ENCODE results near the gene GDE1.
A peak's percentile ranks its signal among the peaks of the same experiment; 100 is the strongest.
"Not testable (repeated sequence)": the region's sequence is repeated elsewhere in the genome, so short reads cannot be mapped to it uniquely, and the experiment has no call there.

GDE1 gene, protein sequence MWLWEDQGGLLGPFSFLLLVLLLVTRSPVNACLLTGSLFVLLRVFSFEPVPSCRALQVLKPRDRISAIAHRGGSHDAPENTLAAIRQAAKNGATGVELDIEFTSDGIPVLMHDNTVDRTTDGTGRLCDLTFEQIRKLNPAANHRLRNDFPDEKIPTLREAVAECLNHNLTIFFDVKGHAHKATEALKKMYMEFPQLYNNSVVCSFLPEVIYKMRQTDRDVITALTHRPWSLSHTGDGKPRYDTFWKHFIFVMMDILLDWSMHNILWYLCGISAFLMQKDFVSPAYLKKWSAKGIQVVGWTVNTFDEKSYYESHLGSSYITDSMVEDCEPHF

GRCh38 chr16:19521471-19522396, at the start of gene GDE1:
Gene GDE1, minus strand, starts transcription at chr16:19522098. Its CDS starts 134 bp downstream, at chr16:19521964.
- DNase-seq (ENCODE audit: low read depth in 3 of 3) = peak; percentile 90 to 91 (median 91)

GRCh38 chr16:19567560-19567959, 45.7 kb upstream of the GDE1 start:
- no peak for DNase-seq (ENCODE audit: low read depth in 3 of 3)

DNA sequence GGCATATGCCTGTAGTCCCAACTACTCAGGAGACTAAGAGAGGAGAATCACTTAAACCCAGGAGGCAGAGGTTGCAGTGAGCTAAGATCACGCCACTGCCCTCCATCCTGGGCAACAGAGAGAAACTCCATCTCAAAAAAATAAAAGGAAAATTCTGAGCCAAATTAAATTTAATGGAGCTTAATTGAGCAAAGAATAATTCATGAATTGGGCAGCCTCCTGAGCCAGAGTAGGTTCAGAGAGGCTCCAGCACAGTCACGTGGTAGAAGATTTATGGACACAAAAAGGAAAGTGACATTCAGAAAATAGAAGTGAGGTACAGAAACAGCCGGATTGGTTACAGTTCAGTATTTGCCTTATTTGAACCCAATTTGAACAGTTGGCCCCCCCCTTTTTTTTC, 44.5 kb upstream of the GDE1 start:
- no peak for DNase-seq (ENCODE audit: low read depth in 3 of 3)

- no peak for DNase-seq (ENCODE audit: low read depth in 3 of 3)
Measured at GRCh38 chr16:19563377-19563776, 41.5 kb upstream of the GDE1 start.

- no peak for DNase-seq (ENCODE audit: low read depth in 3 of 3)
Measured at GRCh38 chr16:19560078-19560477, 38.2 kb upstream of the GDE1 start.

DNA sequence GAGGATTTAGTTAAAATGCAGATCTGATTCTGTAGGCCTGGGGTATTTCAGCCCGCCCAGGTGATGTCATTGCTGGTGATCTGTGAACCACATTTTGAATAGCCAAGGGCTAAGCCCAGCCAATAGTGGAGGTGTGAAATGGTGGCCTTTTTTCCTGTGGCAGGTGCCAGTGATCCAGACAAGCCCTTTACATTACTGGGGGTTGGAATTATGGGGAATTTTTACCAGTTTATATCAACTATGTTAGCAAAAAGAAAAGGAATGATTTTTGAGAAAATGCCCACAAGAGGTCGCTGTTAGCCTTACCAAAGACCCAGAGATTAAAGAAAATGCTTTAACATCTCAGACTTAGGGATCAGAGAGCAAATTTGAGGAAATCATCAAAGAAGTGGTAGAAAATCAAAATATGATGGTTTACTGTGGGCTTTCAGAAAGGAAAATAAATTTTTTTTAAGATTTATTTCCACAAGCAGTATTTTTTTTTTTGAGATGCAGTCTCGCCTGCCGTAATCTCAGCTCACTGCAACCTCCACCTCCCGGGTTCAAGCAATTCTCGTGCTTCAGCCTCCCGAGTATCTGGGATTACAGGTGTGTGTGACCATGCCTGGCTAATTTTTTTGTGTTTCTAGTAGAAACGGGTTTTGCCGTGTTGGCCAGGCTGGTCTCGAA, 37.5 kb upstream of the GDE1 start:
- no peak for DNase-seq (ENCODE audit: low read depth in 3 of 3)

DNA sequence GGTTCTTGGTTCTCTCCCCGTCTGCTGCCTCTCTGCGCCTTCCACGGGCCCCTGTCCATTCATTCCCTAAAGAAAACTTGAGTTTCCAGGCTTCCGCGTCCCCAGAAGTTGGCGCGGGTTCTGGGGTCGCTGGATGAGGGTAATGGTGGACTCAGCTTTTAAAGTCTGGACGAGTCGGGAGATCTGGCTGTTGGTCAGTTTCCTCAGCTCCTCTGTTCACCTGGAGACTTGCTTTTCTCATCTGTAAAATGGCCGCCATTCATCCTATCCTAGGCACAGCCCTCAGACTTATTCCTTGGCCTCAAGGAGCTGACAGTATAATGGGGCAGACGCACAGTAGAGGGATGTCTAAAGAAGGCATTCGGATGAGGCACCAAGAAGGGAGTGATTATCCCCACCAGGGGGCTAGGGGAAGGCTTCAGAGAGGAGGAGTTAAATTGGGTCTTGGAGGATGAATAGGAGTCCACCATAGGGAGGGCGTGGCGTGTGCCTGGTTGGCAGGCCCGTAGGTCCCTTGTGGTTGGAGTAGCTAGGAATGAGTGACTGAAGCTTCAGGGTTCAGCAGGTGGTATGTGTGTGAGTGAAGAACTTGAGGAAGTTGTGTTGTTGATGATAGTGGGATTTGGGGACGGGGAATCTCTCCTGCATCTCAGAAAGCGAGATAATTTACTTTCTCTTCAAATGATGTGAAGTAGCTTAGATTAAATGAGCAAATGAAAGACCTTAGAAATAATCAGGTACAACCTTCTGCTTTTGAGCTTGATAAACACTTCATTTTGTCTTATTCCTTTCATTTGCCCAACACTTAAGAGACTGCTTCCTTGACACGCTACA, 34.3 kb upstream of the GDE1 start:
- DNase-seq (ENCODE audit: low read depth in 3 of 3) = no peak

- DNase-seq (ENCODE audit: low read depth in 3 of 3) = peak; percentile 92 to 95 (median 93)
Measured at GRCh38 chr16:19555186-19555937, 33.5 kb upstream of the GDE1 start, which contains the start of gene VPS35L. Gene VPS35L, plus strand, starts transcription at chr16:19555703. Its CDS starts 27 bp downstream, at chr16:19555730.

DNA sequence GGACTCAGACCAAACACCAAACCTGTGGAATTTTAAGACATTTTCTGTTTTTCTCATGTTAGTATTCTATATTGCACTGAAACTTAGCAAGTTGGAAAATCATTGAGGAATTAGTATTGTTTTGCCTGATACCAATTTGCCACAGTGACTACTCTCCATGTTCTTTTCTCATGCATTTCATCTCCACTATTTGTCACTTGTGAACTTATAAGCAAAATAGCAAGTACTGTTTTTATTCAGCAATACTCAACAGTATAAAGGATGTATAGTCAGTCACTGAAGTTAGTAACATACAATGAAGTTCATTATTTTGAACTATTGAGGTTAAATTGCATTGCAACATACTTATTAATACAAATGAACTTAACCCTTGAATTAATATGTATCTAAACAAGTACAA, 27.8 kb upstream of the GDE1 start:
- DNase-seq (ENCODE audit: low read depth in 3 of 3) = no peak

DNA sequence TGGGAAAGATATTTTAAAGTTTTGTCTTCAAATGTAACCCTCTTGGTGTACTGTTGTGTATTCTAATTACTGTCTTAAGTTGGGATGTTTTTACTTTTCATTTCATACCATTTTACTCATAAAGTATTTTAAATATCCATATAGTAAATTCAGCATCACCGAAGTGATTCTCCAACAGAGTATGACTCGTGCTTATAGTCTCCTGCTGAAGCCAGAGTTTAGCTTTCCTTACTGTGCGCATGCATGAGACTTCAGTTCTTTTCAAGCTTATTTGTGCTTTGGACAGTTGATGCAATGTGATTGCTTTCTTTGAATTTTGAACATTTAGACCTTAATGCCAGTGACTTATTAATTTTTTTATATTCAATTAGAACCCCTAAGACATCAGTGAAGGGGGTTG, 26.2 kb upstream of the GDE1 start:
- no peak for DNase-seq (ENCODE audit: low read depth in 3 of 3)

DNA sequence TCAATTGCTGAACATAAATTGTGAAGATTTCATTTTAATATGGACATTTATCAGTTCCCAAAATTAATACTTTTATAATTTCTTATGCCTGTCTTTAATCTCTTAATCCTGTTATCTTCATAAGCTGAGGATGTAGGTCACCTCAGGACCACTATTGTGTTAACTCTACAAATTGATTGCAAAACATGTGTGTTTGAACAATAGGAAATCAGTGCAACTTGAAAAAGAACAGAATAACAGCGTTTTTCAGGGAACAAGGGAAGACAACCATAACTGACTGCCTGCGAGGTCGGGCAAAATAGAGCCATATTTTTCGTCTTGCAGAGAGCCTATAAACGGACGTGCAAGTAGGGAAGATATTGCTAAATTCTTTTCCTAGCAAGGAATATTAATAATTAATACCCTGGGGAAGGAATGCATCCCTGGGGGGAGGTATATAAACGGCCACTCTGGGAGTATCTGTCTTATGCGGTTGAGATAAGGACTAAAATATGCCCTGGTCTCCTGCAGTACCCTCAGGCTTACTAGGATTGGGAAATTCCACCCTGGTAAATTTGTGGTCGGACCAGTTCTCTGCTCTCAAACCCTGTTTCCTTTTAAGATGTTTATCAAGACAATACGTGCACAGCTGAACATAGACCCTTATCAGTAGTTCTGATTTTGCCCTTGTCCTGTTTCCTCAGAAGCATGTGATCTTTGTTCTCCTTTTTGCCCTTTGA, 21.5 kb upstream of the GDE1 start:
- DNase-seq (ENCODE audit: low read depth in 3 of 3) = not testable (repeated sequence)

GRCh38 chr16:19542138-19542821, 20.4 kb upstream of the GDE1 start:
- DNase-seq (ENCODE audit: low read depth in 3 of 3) = no peak

GRCh38 chr16:19540241-19540970, 18.5 kb upstream of the GDE1 start:
- DNase-seq (ENCODE audit: low read depth in 3 of 3) = no peak

DNA sequence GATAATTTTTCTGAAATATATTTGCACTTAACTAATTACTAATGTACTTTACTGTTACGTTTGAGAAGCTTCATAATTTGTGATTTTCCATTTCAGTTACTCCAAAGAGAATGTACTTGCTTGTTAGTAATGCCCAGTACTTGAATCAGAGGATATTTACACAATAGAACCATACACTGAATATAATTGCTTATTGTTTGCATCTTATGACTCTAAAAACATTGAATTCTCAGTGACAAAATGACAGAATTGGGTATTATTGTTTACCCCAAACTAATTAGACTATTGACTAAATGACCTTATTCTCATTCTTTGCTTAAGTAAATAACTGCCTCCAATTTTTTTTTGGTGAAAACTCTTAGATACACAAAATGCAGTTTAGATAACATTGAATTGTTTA, 10.7 kb upstream of the GDE1 start:
- no peak for DNase-seq (ENCODE audit: low read depth in 3 of 3)

- no peak for DNase-seq (ENCODE audit: low read depth in 3 of 3)
Measured at GRCh38 chr16:19528666-19529065, 6.8 kb upstream of the GDE1 start.

- no peak for DNase-seq (ENCODE audit: low read depth in 3 of 3)
Measured at GRCh38 chr16:19527161-19527560, 5.3 kb upstream of the GDE1 start.

GRCh38 chr16:19525385-19525723, 3.5 kb upstream of the GDE1 start:
- no peak for DNase-seq (ENCODE audit: low read depth in 3 of 3)

- DNase-seq (ENCODE audit: low read depth in 3 of 3) = no peak
Measured at GRCh38 chr16:19524616-19525384, 2.9 kb upstream of the GDE1 start.
